A204.1 (cell line): ENCODE data around the gene CDC42BPB.

Source experiments
- FAIRE-seq: peaks from 2 replicates; lab custom pipeline; 2012; peaks lifted over from hg19 to GRCh38; lab: Jason Lieb, UNC

The CDC42BPB gene

DNA sequence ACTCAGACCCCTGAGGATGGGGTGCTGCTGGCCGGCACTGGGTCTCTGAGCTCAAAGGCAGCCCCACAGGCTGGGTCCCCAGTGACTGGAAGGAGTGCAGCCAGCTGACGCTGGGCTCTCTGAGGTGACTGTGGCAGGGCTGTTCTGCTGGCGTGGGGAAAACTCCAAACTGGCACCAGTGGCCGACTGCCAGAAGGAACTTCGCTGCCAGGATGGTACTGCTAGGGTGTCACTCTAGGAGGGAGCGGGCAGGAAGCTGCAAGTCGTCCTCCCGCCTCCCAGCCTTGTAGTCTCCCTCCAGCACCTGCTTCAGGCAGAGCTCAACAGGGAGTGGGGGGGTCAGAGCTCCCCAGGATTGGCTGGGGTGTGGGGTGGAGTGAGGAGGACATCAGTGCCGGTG, 41.3 kb downstream of the CDC42BPB start:
- FAIRE-seq, result no peak

DNA sequence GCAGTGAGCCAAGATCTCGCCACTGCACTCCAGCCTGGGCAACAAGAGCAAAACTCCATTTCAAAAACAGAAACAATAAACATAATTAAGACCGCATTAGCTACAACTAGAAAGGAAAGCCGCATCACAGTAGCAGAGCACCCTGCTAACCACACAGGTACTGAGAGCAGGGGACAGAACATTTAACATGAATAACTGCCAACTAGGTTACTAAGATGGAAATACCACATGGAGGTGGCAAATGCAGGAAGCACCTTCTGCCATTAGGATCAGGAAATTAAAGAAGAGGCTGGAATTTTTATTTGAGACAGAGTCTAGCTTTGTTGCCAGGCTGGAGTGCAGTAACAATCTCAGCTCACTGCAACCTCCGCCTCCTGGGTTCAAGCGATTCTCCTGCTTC, 41.9 kb downstream of the CDC42BPB start:
- FAIRE-seq, result no peak

DNA sequence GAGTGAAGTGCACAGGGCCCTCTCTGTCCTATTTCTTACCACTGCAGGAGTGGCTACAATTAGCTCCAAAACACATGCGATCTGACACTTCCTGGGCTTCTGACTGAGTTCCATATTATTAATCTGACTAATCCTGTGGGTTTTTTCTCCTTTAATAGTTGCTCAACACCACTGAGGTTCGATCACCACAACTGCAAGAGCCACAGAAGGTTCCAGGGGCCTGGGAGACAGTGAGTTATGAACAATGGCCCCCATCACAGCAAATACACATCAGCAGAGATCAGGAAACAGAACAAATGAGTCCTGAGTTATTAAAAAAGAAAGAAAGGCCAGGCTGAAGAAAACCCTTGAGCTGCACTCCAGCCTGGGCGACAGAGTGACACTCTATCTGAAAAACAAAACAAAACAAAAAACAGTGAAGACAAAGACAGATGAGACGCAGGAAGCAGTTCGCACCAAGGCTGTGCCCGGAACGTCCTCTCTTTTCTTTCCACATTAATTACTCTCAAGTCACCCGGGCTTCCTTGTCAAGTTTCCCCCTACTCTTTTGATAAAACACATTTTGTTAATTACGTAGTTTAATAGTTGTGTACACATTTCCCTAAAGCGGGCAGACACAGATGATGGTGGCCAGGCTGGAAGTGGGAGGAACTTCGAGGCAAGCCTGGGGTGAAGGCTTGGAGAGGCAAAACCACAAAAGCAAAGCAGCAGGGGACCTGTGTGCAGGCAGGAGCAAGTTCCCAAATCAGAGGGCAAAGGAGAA, 42.7 kb downstream of the CDC42BPB start:
- FAIRE-seq, result no peak

DNA sequence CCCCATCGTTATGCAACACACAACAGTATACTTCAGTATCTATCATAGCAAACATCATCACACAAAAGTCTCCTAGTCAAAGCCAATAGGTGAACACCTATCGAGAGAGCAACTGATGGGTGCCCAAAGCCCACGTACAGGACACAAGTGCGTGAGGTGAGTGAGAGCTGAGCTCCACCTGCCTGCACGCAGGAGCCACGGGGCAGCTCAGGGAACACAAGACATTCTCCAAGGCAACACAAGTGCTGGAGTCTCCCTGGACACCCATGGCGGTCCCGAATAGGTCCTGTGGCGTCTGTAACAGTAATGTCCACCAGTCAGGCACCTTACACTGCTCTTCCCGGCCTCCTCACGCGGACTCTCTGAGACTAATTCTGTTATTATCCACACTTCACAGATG, 44.3 kb downstream of the CDC42BPB start:
- no peak for FAIRE-seq

DNA sequence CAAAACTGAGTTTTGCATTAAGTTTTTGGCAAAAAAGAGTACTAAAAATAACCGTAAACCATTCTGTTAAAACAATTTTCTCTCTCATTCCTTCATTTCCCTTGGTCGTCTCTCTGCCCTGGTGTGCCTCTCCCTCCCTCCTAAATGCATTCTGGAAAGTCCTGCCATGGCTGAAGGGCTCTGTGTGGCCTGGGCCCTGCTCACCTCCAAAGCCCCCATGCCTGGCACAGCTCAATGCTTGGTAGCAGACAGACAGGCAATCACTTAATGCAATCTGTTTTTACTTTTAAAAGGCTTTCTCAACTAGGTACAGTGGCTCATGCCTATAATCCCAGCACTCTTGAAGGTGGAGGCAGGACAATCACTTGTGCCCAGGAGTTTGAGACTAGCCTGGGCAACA, 47.8 kb downstream of the CDC42BPB start:
- FAIRE-seq, result no peak

DNA sequence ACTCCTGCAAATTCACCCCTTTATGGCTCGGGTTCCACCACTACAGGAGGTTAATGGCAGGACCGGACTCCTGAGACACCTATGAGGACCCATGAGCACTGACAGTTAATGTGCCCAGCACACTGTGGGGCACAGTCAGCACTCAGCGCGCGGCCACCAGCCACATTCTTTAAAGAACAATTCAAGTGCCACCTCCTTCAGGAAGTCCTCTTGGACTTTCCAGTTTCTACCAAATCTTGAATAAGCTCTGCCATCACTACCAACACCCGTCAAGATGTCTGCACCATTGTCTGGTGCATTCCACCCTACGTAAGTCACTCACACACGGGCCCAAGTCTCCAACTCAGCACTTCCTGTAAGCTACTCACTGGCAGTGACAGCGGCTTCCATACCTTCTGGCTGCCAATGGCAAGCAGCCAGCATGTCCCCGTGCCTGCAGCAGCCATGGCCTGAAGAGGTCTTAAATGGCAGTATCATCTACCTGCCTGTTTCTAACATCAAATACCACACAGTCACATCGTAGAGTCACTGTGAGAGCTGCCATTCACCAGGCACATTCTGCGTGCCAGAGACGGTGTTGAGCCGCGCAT, 48.5 kb downstream of the CDC42BPB start:
- FAIRE-seq, result no peak

DNA sequence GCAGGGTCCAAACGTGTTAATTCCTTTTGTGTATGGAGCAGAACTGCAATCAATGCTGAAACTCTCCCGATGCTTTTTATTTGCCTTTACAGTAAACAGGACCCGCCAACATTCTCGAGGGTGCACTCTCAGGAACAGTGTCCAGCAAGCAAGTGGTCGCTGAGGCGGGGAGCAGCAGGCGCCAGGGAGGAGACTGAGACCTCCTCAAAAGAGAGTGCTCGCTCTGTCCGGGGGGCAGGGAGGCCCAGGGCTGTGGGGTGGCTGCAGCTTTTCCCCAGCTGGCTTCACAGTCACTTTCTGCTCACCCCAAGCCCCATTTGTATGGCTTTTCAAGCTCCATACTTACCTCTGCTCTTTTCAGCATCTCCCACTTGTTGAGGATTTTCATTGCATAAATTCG, 49.2 kb downstream of the CDC42BPB start:
- no peak for FAIRE-seq

DNA sequence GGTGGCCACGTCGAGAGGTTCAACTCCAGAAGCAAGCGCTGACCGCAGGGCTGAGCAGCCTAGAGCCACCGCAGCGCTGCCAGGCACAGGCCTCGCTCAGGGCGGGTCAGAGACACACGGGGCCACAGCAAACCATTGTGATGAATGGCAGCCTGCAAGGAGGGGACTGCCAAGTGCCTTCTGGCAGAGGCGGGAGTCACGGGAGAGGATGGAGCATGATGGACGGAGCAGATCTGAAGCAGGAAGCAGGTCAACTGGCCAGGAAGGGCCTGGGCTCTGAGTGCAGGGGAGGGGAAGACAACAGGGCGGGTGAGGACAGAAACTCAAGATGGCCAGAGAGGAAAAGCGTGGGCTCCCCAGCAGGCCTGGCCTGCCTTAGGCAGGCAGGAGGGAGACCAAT, 49.8 kb downstream of the CDC42BPB start:
- FAIRE-seq, result no peak

DNA sequence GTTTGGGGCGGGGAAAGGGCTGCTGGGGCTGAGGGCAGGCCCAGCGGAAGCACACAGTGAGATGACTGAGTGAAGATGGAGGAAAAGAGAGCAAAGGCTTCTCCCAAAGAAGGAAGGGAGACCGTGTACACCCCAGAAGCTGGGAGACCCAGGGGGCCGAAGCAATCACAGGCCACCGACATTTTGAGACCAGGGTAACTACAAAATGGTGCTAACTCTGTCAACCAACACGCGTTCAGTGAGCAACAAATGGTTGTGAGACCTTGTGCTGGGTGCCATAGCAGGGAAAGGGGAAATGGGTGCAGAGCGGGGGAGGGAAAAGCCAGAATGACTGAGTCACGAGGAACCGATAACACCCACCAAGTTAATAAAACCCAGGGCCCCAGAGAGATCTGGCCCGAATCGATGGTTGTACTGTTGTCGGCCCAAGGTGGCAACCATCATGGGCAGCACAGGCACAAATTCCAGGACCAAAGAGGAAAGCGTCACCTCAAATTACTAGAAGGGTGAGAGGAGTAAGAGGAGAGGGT, 50.3 kb downstream of the CDC42BPB start:
- FAIRE-seq, result no peak

DNA sequence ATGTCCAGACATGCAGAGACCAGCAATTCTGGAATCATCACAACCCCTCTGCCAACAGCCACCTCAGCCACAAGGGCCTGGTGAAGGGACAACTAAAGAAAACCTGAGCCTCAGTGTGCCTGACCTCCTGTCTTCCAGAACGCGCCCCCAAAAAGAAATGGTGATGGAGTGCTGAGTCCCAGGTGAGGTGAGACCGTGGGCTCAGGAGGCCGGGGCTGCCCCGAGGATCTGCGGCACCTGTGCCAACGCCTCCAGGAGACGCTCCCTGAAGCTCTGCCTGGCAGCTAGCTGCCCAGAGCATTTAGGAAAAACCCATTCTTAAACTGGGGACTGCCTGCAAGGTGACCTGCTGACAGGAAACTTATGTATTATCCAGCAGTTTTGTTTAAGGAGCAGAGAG, 51.2 kb downstream of the CDC42BPB start:
- FAIRE-seq, result no peak

DNA sequence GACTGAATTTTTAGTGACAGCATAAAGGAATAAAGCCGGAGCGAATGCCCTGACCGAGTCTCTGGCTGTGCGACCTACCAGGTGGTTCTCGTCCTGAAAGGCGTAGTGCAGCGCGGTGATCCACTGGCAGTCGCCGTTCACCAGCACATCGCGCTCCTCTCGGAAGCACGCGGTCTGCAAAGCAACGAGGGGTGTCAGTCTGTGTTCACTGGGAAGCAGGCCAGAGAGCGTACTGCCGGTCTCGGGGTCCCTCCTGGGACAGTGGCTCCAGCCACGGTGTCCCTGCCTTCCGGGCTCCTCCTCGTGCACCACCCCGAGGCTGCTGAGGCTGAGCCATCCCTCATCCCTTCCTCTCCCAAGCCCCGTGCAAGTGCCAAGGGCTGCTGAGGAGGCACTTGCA, 53.5 kb downstream of the CDC42BPB start:
- no peak for FAIRE-seq

DNA sequence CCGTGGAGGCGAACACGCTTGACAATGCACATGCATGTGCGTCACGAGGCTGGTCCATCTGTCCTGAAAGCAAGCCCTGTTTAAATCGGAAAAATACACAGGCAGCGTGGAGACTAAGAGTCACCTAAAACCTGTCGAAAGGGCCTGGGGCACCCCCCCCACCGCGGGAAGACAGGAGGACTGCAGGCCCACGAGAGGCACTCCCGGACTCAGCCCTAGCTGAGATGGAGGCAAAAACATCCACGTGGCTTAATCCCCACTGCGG, 54.1 kb downstream of the CDC42BPB start:
- FAIRE-seq, result no peak

DNA sequence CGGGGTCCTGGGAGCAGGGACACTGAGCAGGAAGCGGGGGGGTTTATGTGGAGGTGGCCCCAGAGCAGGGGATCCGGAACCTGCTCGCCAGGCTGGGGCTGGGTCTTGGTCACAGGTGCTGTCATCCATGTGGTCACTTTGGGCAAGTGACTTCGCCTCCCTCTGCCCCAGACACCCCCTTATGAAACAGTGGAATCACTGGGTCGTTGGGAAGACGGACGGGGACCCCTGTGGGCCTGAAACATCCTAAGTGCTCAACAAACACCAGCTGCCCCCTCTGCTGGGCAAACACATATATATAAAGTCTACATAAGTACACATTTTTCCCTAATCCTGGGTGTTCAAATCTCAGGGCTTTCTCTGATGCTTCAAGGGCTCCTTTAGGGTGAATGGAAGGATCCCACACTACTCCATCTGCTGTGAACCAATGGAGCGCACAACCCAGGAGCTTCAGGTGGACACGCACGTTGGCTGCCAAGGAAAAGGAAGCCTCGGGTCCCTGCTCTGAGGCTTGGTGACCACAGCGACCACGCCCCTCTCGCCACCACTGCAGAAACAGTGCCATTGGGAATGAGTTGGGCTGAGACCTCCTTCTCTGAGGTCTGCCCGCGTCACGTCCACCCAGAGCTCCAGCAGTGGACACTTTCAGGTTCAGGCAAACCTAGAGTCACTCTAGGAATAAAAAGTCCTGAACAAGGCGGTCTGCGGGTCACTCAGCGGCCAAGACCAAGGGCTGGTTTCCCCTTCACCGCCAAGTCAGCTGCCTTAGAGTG, 54.6 kb downstream of the CDC42BPB start:
- FAIRE-seq, result no peak

DNA sequence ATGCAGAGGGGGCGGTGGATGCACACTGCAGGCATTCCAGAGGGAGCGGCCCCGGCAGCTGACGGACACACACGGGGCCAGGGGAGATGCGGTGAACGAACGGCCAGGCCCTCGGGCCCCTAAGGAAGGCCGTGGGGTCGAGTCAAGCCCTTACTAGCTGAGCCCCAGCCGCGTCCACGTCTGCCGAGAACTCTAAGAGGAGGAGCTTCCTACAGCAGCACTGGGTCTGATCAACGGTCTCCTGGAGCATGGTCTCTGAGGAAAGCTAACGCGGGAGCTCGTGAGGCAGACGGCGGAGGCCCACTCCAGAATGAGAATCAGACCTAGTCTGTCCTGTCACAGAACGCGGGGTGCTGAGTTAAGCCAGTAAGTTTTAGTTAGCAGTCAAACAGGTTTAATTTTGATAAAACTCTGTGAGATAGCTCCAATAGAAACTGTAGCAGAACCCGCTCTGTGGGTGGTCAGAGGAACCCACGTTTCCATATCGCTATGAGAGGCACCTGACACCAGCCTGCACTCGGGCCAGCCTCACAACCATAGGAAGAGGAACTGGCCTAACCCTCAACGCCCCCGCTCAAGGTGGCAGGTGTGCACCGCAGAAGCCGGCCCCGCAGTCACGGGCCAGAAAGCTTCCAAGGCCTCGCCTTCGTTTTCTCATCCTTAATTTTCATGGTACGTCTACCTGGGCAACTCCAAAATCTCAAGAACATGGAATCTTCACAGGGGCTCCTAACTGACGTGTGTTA, 55.5 kb downstream of the CDC42BPB start:
- no peak for FAIRE-seq

DNA sequence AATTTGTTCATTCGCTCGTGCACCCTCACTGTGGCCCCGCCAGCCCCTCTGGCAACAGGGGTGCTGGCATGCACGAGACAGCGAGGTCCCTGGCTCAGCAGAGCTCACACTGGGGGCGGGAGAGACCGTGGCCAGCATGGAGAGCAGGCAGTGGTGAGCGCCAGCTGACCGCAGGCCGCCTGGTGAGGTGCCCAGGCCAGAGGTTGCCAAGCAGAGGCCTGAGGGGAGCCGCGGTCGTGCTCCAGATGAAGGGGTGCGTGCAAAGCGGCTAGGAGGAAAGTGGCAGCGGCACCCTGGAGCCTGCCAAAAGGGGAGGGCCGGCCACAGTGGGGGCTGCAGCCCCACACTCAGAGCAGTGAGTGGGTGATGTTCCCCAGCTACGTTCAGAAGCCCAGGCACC, 56.1 kb downstream of the CDC42BPB start:
- no peak for FAIRE-seq

DNA sequence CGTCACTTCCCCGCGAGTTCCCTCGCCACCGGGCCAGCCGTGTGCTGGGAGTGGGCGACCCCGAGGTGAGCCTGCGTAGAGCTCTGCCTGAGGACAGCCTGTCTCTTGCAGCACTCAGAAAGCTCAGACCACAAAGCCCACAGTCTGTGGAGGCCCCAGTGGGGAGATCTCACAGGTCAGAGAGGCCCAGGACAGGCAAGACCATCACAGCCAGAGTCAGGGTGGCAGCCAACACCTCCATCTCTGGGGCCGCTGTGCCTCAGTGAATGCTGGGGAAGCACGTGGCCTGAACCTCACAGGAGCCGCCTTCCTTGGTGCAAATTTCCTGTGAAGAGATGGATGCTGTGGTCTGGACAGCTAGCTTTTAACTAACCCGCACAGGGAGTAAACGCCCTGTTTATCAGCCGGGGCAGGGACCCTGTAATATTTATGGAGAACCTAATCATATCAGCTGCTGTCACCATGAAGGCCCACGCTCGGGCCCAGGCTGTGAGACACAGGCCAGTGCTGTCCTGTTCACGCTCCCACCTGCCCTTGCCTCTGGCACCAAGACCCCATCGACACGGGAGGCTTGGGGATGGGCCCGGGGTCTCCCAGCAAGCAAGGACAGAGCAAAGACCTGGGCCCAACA, 56.9 kb downstream of the CDC42BPB start:
- no peak for FAIRE-seq

DNA sequence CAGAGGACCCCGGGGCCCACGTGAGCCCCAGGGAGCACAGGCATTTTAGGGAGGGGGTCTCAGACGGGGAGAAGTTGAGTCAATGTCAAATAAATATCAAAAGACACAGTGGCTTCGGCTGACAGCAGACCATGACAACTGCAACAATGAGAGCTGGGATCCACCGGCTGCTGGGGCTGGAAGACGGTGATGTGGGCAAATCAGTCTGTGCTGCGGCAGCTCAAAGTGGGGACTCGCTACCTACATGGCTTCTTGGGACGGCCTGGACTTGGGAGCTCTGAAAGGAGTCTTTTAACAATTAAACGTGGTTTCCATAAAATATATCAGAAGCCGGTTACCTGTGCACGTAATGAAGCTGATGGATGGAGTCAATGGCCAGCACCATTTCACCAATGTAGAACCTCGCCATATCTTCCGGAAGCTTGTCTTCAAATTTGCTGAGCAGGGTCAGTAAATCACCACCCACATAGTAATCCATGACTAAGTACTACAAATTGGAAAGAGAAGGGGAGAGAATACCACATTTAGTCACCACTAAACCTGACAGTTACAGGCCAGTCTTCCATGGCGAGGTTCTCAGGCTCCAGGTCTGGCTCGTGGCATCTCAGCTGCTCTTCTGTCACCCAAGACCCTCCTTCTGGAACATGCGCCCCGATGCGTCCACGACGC, 58.0 kb downstream of the CDC42BPB start:
- no peak for FAIRE-seq

DNA sequence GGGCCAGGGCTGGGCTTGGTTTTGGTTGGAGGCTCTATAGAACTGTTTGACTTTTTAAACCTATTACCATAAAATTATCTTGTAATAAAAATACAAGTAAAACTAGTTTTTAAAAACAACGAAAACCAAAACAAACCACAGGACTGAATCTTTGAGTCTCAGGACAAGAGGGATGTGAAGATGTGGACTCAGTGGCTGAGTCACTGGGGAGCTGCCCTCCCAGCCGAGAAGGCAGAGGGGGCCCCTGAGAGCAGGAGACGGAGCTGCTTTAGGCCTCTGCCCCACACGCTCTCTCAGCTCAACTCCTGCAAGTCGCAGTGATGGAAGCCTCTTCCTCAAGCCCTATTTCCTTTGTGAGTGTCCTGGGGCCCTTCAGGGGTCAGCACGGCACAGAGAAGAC, 59.0 kb downstream of the CDC42BPB start:
- no peak for FAIRE-seq

DNA sequence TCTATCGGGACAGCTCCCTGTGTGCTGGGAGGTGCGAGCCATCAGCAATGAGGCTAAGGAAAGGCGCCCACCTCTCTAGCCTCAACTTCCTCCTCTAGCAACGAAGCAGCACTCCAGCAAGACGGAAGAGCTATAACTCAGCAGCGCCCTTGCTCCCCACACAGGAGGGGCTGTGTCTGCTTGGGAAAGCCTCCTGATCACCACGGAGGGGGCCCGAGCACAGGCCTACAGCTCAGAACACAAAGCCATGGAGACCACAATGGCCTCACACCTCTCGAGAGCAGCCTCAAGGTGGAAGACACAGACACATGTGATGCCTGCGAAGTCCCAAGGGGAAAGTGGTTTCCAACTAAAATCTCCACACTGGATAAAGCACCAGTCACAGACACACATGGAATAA, 60.4 kb downstream of the CDC42BPB start:
- no peak for FAIRE-seq

DNA sequence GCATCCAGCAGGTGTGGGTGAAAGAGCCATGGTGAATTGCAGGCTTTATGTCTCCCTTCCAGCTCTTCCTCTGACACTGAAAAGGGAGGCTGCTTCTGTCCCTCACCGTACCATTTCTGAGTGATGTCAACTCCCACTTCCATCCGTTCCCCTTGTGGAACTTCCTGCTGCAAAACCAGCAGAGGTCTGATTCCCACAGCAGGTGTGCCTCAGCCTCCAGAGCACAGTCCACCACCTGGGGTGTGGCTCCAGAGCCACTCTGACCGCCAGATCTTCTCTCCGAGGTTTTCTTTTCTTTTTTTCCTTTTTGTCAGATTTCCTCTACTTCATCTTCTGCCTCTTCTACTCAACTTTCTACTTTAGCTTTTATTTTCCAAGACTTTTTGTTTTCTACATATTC, 62.7 kb downstream of the CDC42BPB start:
- no peak for FAIRE-seq

DNA sequence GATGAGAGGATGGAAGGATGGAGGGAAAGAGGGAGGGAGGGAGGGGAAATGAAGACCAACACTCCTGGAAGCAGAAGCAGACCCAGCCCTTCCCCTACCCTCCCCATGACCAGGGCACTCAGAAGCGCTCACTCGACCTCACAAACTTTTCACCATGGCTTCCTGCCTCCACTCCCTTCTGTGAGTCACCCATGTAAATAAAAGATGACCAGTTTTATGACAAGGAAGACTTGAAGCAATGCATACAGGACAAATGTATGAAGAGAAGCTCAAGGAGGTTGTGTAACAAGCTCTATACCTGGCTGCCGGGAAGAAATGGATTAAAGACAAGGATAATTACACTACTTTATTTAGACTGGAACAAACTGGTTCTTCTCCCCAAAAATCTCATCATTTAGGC, 63.8 kb downstream of the CDC42BPB start:
- FAIRE-seq, result no peak

DNA sequence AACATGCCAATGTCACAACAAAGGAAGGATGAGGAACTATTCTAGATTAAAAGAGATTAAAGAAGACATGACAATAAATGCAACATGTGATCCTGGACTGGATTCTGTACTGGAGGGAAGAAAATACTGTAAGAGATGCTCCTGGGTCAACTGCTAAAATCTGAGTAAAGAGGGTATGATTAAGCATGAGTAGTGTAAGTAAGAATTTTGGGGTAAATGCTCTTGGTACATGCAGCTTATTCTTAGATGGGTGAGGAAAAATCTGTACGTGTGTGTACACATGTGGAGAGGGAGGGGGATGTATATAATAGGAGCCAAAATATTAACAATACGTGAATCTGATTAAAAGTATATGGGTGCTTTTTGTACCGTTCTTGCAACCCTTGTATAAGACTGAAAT, 66.0 kb downstream of the CDC42BPB start:
- FAIRE-seq, result no peak
